Measurements from ENCODE around the gene PPP3R1.
A peak's percentile ranks its signal among the peaks of the same experiment; 100 is the strongest.
"Not testable (repeated sequence)": the region's sequence is repeated elsewhere in the genome, so short reads cannot be mapped to it uniquely, and the experiment has no call there.

PPP3R1 gene

GRCh38 chr2:68178432-68178831 lies 73.9 kb downstream of the PPP3R1 start:
- ATAC-seq (ENCODE audit: low read depth), result no peak
- peaks cover 81% of the 10 kb centered on the region for H3K36me3 ChIP-seq (ENCODE audit: low read depth)

GRCh38 chr2:68177541-68177940 lies 74.8 kb downstream of the PPP3R1 start:
- H3K36me3 ChIP-seq (ENCODE audit: low read depth), result peaks cover 80% of the 10 kb centered on the region

More at GRCh38 chr2:68178432-68178831, 73.9 kb downstream of the PPP3R1 start:
- Histone ChIP-seq H3K4me3 (ENCODE audit: severe bottlenecking) (no peak overlapping the region), H3K27me3 (ENCODE audit: insufficient read depth, poor library complexity, severe bottlenecking) (no peaks in the 10 kb centered on the region), H3K27ac (ENCODE audit: poor library complexity, severe bottlenecking) (no peak overlapping the region), H3K4me1 (ENCODE audit: insufficient read depth, poor library complexity, severe bottlenecking) (no peaks in the 10 kb centered on the region), H3K9me3 (ENCODE audit: severe bottlenecking) (no peaks in the 10 kb centered on the region)
- TF ChIP-seq CTCF (IDR thresholded peaks at IDR 0.05; ENCODE audit: poor library complexity, severe bottlenecking), result no peak
- DNase-seq (ENCODE audit: low spot score), result no peak

GRCh38 chr2:68176657-68177056 lies 75.7 kb downstream of the PPP3R1 start:
- Histone ChIP-seq H3K4me1 (ENCODE audit: insufficient read depth, poor library complexity, severe bottlenecking) (peaks cover 3% of the 10 kb centered on the region), H3K4me3 (ENCODE audit: severe bottlenecking) (no peak overlapping the region), H3K9me3 (ENCODE audit: severe bottlenecking) (no peaks in the 10 kb centered on the region), H3K27me3 (ENCODE audit: insufficient read depth, poor library complexity, severe bottlenecking) (no peaks in the 10 kb centered on the region), H3K36me3 (ENCODE audit: low read depth) (peaks cover 86% of the 10 kb centered on the region), H3K27ac (ENCODE audit: poor library complexity, severe bottlenecking) (no peak overlapping the region)
- TF ChIP-seq CTCF (IDR thresholded peaks at IDR 0.05; ENCODE audit: poor library complexity, severe bottlenecking), result no peak
- ATAC-seq (ENCODE audit: low read depth), result no peak
- no peak for DNase-seq (ENCODE audit: low spot score)

More at GRCh38 chr2:68177541-68177940, 74.8 kb downstream of the PPP3R1 start:
- Histone ChIP-seq H3K4me3 (ENCODE audit: severe bottlenecking) (no peak overlapping the region), H3K9me3 (ENCODE audit: severe bottlenecking) (no peaks in the 10 kb centered on the region), H3K27me3 (ENCODE audit: insufficient read depth, poor library complexity, severe bottlenecking) (no peaks in the 10 kb centered on the region), H3K4me1 (ENCODE audit: insufficient read depth, poor library complexity, severe bottlenecking) (peaks cover 3% of the 10 kb centered on the region), H3K27ac (ENCODE audit: poor library complexity, severe bottlenecking) (no peak overlapping the region)
- TF ChIP-seq CTCF (IDR thresholded peaks at IDR 0.05; ENCODE audit: poor library complexity, severe bottlenecking), result no peak
- ATAC-seq (ENCODE audit: low read depth), result no peak
- DNase-seq (ENCODE audit: low spot score), result no peak

GRCh38 chr2:68175210-68175609 lies 77.1 kb downstream of the PPP3R1 start:
- not testable (repeated sequence) for H3K27me3 ChIP-seq (ENCODE audit: insufficient read depth, poor library complexity, severe bottlenecking); H3K4me1 ChIP-seq (ENCODE audit: insufficient read depth, poor library complexity, severe bottlenecking); ATAC-seq (ENCODE audit: low read depth); H3K4me3 ChIP-seq (ENCODE audit: severe bottlenecking); H3K27ac ChIP-seq (ENCODE audit: poor library complexity, severe bottlenecking); DNase-seq (ENCODE audit: low spot score); H3K9me3 ChIP-seq (ENCODE audit: severe bottlenecking)
- peaks cover 87% of the 10 kb centered on the region for H3K36me3 ChIP-seq (ENCODE audit: low read depth)

GRCh38 chr2:68172990-68173700 lies 79.2 kb downstream of the PPP3R1 start:
- DNase-seq (ENCODE audit: low spot score), result no peak
- H3K27ac ChIP-seq (ENCODE audit: poor library complexity, severe bottlenecking), result peak overlapping the region; percentile 18

More at GRCh38 chr2:68172990-68173700, 79.2 kb downstream of the PPP3R1 start:
- H3K36me3 ChIP-seq (ENCODE audit: low read depth), result peaks cover 84% of the 10 kb centered on the region
- TF ChIP-seq CTCF (IDR thresholded peaks at IDR 0.05; ENCODE audit: poor library complexity, severe bottlenecking), result no peak
- H3K4me1 ChIP-seq (ENCODE audit: insufficient read depth, poor library complexity, severe bottlenecking), result peaks cover 3% of the 10 kb centered on the region
- ATAC-seq (ENCODE audit: low read depth), result peak; percentile 74
- H3K27me3 ChIP-seq (ENCODE audit: insufficient read depth, poor library complexity, severe bottlenecking), result no peaks in the 10 kb centered on the region
- H3K9me3 ChIP-seq (ENCODE audit: severe bottlenecking), result no peaks in the 10 kb centered on the region
- H3K4me3 ChIP-seq (ENCODE audit: severe bottlenecking), result no peak overlapping the region

Data from RWPE2 (cell line).